RPMI7951 (cell line): ENCODE data around the gene DAPK3. TPM values are rescaled to one million over a fixed set of nuclear protein-coding genes. Genes with fewer than 3 reads are reported as not detected.

Experiments
- DNase-seq: peaks from one replicate; pipeline ENCODE4 v3.0.0-alpha.2; 2012; ENCODE audit warnings: low read depth
- total RNA-seq: library from RNA; depleted of rRNA; stranded (reverse); fragments of >200 nt; shearing (Covaris generic); gene quantifications from 2 replicates; pipeline ENCODE4 v1.2.3, GENCODE V29; 2014; rRNA removed

The DAPK3 gene
- total RNA-seq, 1 experiment from 2014 or later: 54.1 TPM

GRCh38 chr19:3916033-3916432, 54.9 kb downstream of the DAPK3 start:
- DNase-seq: no peak

GRCh38 chr19:3914199-3914598, 56.7 kb downstream of the DAPK3 start:
- peak; percentile 11 for DNase-seq

- no peak for DNase-seq
Measured at GRCh38 chr19:3910105-3910504, 60.8 kb downstream of the DAPK3 start.

Other genes starting within 250 kb of the DAPK3 start
- gene APBA3, start 209.4 kb downstream of the DAPK3 start, total RNA-seq: 5.8 and 15.0 TPM in 2 replicates
- gene MRPL54, start 208.4 kb downstream of the DAPK3 start, total RNA-seq: 90.7 and 103 TPM in 2 replicates
- gene RAX2, start 198.9 kb downstream of the DAPK3 start, total RNA-seq: not detected in 2 replicates
- gene MATK, start 184.7 kb downstream of the DAPK3 start, total RNA-seq: not detected in 2 replicates
- gene ZFR2, start 102.1 kb downstream of the DAPK3 start, total RNA-seq: not detected in 2 replicates
- not detected in 2 replicates for gene ATCAY, start 90.4 kb downstream of the DAPK3 start, total RNA-seq
- not detected in 2 replicates for gene NMRK2, start 38.0 kb downstream of the DAPK3 start, total RNA-seq
- gene EEF2, start 14.4 kb upstream of the DAPK3 start, total RNA-seq: 579 and 603 TPM in 2 replicates
- gene PIAS4, start 36.6 kb upstream of the DAPK3 start, total RNA-seq: 12.5 and 15.9 TPM in 2 replicates
- gene ZBTB7A, start 95.8 kb upstream of the DAPK3 start, total RNA-seq: 4.3 and 10.2 TPM in 2 replicates
- gene MAP2K2, start 153.0 kb upstream of the DAPK3 start, total RNA-seq: 126 and 134 TPM in 2 replicates
- gene CREB3L3, start 182.5 kb upstream of the DAPK3 start, total RNA-seq: not detected in 2 replicates
- 11.5 and 28.4 TPM in 2 replicates for gene SIRT6, start 211.5 kb upstream of the DAPK3 start, total RNA-seq
- under 0.01 and 0.12 TPM in 2 replicates for gene ANKRD24, start 211.6 kb upstream of the DAPK3 start, total RNA-seq